IMR-90 (cell line): Measurements from ENCODE around the gene SURF1. TPM values are rescaled to one million over a fixed set of nuclear protein-coding genes. Genes with fewer than 3 reads are reported as not detected.

Source experiments
- ATAC-seq: fragments of 200-7000 bp; cut with Tn5 transposase; 2 replicates; pipeline ENCODE4 v1.9.1; 2020; ENCODE audit warnings: low read depth, mild to moderate bottlenecking, moderate library complexity
- BruUV-seq: library from RNA; stranded (reverse); fragments of 400-500 nt; replicated peaks from 2 replicates; lab custom pipeline; 2021; lab: Mats Ljungman, UMichigan
- CTCF ChIA-PET: fragments of 300-600 bp; formaldehyde crosslinking; extraction: SDS; loops from one replicate; lab custom pipeline; 2021; ENCODE audit warnings: antibody characterized with exemption; lab: Yijun Ruan, JAX
- POLR2A ChIA-PET: fragments of 300-600 bp; sonication (Branson Sonifier 250); formaldehyde crosslinking; loops from one replicate; lab custom pipeline; 2022; ENCODE audit warnings: antibody characterized with exemption; ENCODE audit not compliant: unreplicated experiment; lab: Charles Lee
- DNase-seq: peaks from one replicate; pipeline ENCODE4 v3.0.0; 2013
- H2AFZ ChIP-seq: replicated peaks from 2 replicates; pipeline ENCODE3; 2013; ENCODE audit warnings: low read length, mild to moderate bottlenecking; ENCODE audit not compliant: poor library complexity
- H2AK5ac ChIP-seq: 2 replicates; pipeline ENCODE4 v1.6.1; 2013; ENCODE audit warnings: low read depth, low read length, inconsistent platforms
- H2AK9ac ChIP-seq: replicated peaks from 2 replicates; pipeline ENCODE3; 2013; ENCODE audit warnings: mild to moderate bottlenecking, low read depth, low read length, moderate library complexity; ENCODE audit not compliant: poor library complexity
- H2BK120ac ChIP-seq: 2 replicates; pipeline ENCODE4 v1.6.1; 2013; ENCODE audit warnings: low read depth, low read length, inconsistent platforms
- H2BK15ac ChIP-seq: 3 replicates; pipeline ENCODE4 v1.6.1; 2013; ENCODE audit warnings: low read depth, low read length, inconsistent platforms
- H2BK20ac ChIP-seq: 2 replicates; pipeline ENCODE4 v1.6.1; 2013; ENCODE audit warnings: low read depth, mild to moderate bottlenecking, inconsistent platforms, low read length, moderate library complexity
- H2BK5ac ChIP-seq: 2 replicates; pipeline ENCODE4 v1.6.1; 2013; ENCODE audit warnings: mild to moderate bottlenecking, low read depth, low read length, inconsistent platforms; ENCODE audit not compliant: poor library complexity, severe bottlenecking
- H3K14ac ChIP-seq: replicated peaks from 2 replicates; pipeline ENCODE4 v1.6.1; 2013; ENCODE audit warnings: low read depth, low read length, inconsistent platforms
- H3K18ac ChIP-seq: 2 replicates; pipeline ENCODE4 v1.6.1; 2013; ENCODE audit warnings: low read depth, low read length, control low read depth
- H3K23ac ChIP-seq: 2 replicates; pipeline ENCODE4 v1.6.1; 2013; ENCODE audit warnings: low read depth, low read length, inconsistent platforms
- H3K27ac ChIP-seq: 2 replicates; pipeline ENCODE4 v1.5.1; 2013; ENCODE audit warnings: mild to moderate bottlenecking, control low read depth, low read length; ENCODE audit not compliant: insufficient read depth
- H3K27me3 ChIP-seq: 2 replicates; pipeline ENCODE4 v1.6.1; 2013; ENCODE audit warnings: low read length; ENCODE audit not compliant: control insufficient read depth, insufficient read depth
- H3K36me3 ChIP-seq: 2 replicates; pipeline ENCODE4 v1.6.1; 2013; ENCODE audit warnings: low read length, mixed read lengths; ENCODE audit not compliant: control insufficient read depth, insufficient read depth
- H3K4ac ChIP-seq: 2 replicates; pipeline ENCODE4 v1.6.1; 2013; ENCODE audit warnings: low read depth, low read length, inconsistent platforms
- H3K4me1 ChIP-seq: 2 replicates; pipeline ENCODE4 v1.6.1; 2013; ENCODE audit warnings: low read length, mixed read lengths; ENCODE audit not compliant: control insufficient read depth, insufficient read depth
- H3K4me2 ChIP-seq: 2 replicates; pipeline ENCODE4 v1.6.1; 2013; ENCODE audit warnings: low read depth, mild to moderate bottlenecking, control low read depth, low read length, moderate library complexity
- H3K4me3 ChIP-seq: 2 replicates; pipeline ENCODE4 v1.5.1; 2013; ENCODE audit warnings: low read depth, mild to moderate bottlenecking, control low read depth, low read length, moderate library complexity; ENCODE audit not compliant: insufficient read depth
- H3K56ac ChIP-seq: 2 replicates; pipeline ENCODE4 v1.6.1; 2013; ENCODE audit warnings: low read length, inconsistent platforms; ENCODE audit not compliant: insufficient read depth; ENCODE audit errors: extremely low read depth
- H3K79me1 ChIP-seq, 2 experiments: 2 replicates each; pipeline ENCODE4 v1.6.1; 2013; ENCODE audit warnings: low read length in 2 of 2, inconsistent platforms in 1 of 2, low read depth in 1 of 2
- H3K9ac ChIP-seq: 2 replicates; pipeline ENCODE4 v1.6.1; 2013; ENCODE audit warnings: low read depth, low read length, control low read depth
- H3K9me1 ChIP-seq: 2 replicates; pipeline ENCODE4 v1.6.1; 2013; ENCODE audit warnings: low read length, inconsistent platforms; ENCODE audit not compliant: insufficient read depth
- H3K9me3 ChIP-seq: 2 replicates; pipeline ENCODE4 v1.6.1; 2013; ENCODE audit warnings: low read length; ENCODE audit not compliant: control insufficient read depth, insufficient read depth
- H4K20me1 ChIP-seq: 2 replicates; pipeline ENCODE4 v1.6.1; 2013; ENCODE audit warnings: low read length, inconsistent platforms; ENCODE audit not compliant: insufficient read depth
- H4K5ac ChIP-seq: 2 replicates; pipeline ENCODE4 v1.6.1; 2013; ENCODE audit warnings: mild to moderate bottlenecking, low read depth, low read length, control low read depth
- H4K8ac ChIP-seq, 2 experiments: 2 replicates each; pipeline ENCODE4 v1.6.1; 2013; ENCODE audit warnings: low read depth in 2 of 2, low read length in 2 of 2, control low read depth in 1 of 2, inconsistent platforms in 1 of 2
- H4K91ac ChIP-seq: 2 replicates; pipeline ENCODE4 v1.6.1; 2013; ENCODE audit warnings: low read depth, low read length, inconsistent platforms; ENCODE audit not compliant: insufficient read depth
- BHLHE40 ChIP-seq: fragments of 150-350 bp; IDR thresholded peaks from 2 replicates; pipeline ENCODE4 v1.6.1; 2016; ENCODE audit warnings: mild to moderate bottlenecking, low read depth, low read length
- CEBPB ChIP-seq: IDR thresholded peaks from 2 replicates; pipeline ENCODE4 v1.6.1; 2012; ENCODE audit warnings: low read depth, low read length, improper control_type of control experiment
- CHD1 ChIP-seq: IDR thresholded peaks from 2 replicates; pipeline ENCODE4 v1.6.1; 2012; ENCODE audit warnings: low read depth, low read length, improper control_type of control experiment
- FOS ChIP-seq: fragments of 150-350 bp; IDR thresholded peaks from 2 replicates; pipeline ENCODE4 v1.6.1; 2016; ENCODE audit warnings: low read depth, low read length
- MAFK ChIP-seq: IDR thresholded peaks from 2 replicates; pipeline ENCODE4 v1.6.1; 2012; ENCODE audit warnings: low read depth, low read length, improper control_type of control experiment
- MAZ ChIP-seq: IDR thresholded peaks from 2 replicates; pipeline ENCODE4 v1.6.1; 2012; ENCODE audit warnings: low read depth, mild to moderate bottlenecking, low read length, improper control_type of control experiment, moderate library complexity, borderline replicate concordance
- MXI1 ChIP-seq: IDR thresholded peaks from 2 replicates; pipeline ENCODE4 v1.6.1; 2012; ENCODE audit warnings: low read depth, mild to moderate bottlenecking, low read length, moderate library complexity, borderline replicate concordance
- NFE2L2 ChIP-seq: fragments of 150-350 bp; IDR thresholded peaks from 2 replicates; pipeline ENCODE4 v1.6.1; 2016; ENCODE audit warnings: low read depth, mild to moderate bottlenecking, low read length
- POLR2A ChIP-seq: IDR thresholded peaks from 2 replicates; pipeline ENCODE4 v1.6.1; 2012; ENCODE audit warnings: mild to moderate bottlenecking, low read depth, low read length
- RAD21 ChIP-seq: IDR thresholded peaks from 2 replicates; pipeline ENCODE4 v1.6.1; 2012; ENCODE audit warnings: low read length, improper control_type of control experiment
- RCOR1 ChIP-seq: IDR thresholded peaks from 2 replicates; pipeline ENCODE4 v1.6.1; 2012; ENCODE audit warnings: mild to moderate bottlenecking, low read length, improper control_type of control experiment; ENCODE audit not compliant: insufficient replicate concordance
- RFX5 ChIP-seq: IDR thresholded peaks from 2 replicates; pipeline ENCODE4 v1.8.0; 2012; ENCODE audit warnings: low read depth, mild to moderate bottlenecking, low read length, moderate library complexity
- SMC3 ChIP-seq: fragments of 150-350 bp; IDR thresholded peaks from 2 replicates; pipeline ENCODE4 v1.6.1; 2016; ENCODE audit warnings: low read depth, mild to moderate bottlenecking, antibody characterized with exemption, low read length, moderate library complexity
- WGBS, 2 experiments: methylation state at CpG; one replicate each; pipeline versions ENCODE4 v1.1.5 to v1.1.7; 2013; ENCODE audit warnings: missing lambda C conversion rate in 2 of 2; ENCODE audit not compliant: insufficient read length in 1 of 2; ENCODE audit errors: extremely low coverage in 2 of 2; 5-methylcytosine and 5-hydroxymethylcytosine counted together
- dilution Hi-C: fragments of 300-500 bp; cut with HindIII; formaldehyde crosslinking; loops from one replicate; pipeline ENCODE4 v1.14.3; 2018; ENCODE audit warnings: low sequenced_read_pairs; ENCODE audit not compliant: unreplicated experiment
- in situ Hi-C: fragments of 300-500 bp; cut with MboI; formaldehyde crosslinking; loops from 3 replicates; pipeline ENCODE4 v1.14.3; 2019; ENCODE audit warnings: low sequenced_read_pairs, inconsistent platforms, mixed read lengths
- intact Hi-C: fragments of 100-400 bp; cut with micrococcal nuclease; formaldehyde crosslinking; loops from 2 replicates; pipeline ENCODE4 v1.10.0; 2022
- polyA plus RNA-seq, 3 experiments: library from polyadenylated mRNA; depleted of rRNA; stranded (reverse); fragments of >200 nt; gene quantifications; 2 replicates each; pipeline ENCODE4 v1.2.3, GENCODE V29; 2012; ENCODE audit warnings: low replicate concordance in 1 of 3
- total RNA-seq: library from RNA; depleted of rRNA; stranded (reverse); fragments of >200 nt; gene quantifications from 2 replicates; pipeline ENCODE4 v1.2.3, GENCODE V29; 2012
- TF ChIP-seq, protein P1 (sequence below): conservative IDR thresholded peaks from 2 replicates; pipeline ENCODE4 v1.5.1; 2012; ENCODE audit warnings: mild to moderate bottlenecking, low read depth, low read length, improper control_type of control experiment
- TF ChIP-seq, protein P2 (sequence below): fragments of 150-350 bp; IDR thresholded peaks from 2 replicates; pipeline ENCODE4 v1.6.1; 2017; ENCODE audit warnings: mild to moderate bottlenecking, antibody characterized with exemption, low read length, low read depth
- TF ChIP-seq, protein P3 (sequence below): fragments of 150-350 bp; IDR thresholded peaks from 2 replicates; pipeline ENCODE4 v1.6.1; 2016; ENCODE audit warnings: low read depth, mild to moderate bottlenecking, low read length, moderate library complexity, borderline replicate concordance

The SURF1 gene
- total and polyA plus RNA-seq, 2 of the 4 experiments (the other 2 are of a cell fraction), result 15.1 to 24.5 TPM

- no peak overlapping the region for H3K23ac ChIP-seq
- ChIA-PET CTCF (interaction anchor here (0.6 kb wide), 1 partner anchor 23 kb away, joined by 3 read pairs; no protein-coding TSS in a partner anchor), POLR2A (no interaction called here)
- H2BK20ac ChIP-seq, result no peak overlapping the region
- H4K8ac ChIP-seq, result no peak overlapping the region
- no peak overlapping the region for H2BK5ac ChIP-seq
- H3K27me3 ChIP-seq, result peaks cover 30% of the 10 kb centered on the region
- DNase-seq, result no peak
- 0 out of 2 replicates have a peak, but pooled peaks cover 4% of the 10 kb centered on the region for H3K9me1 ChIP-seq
- no peak overlapping the region for H2AFZ ChIP-seq
- no peaks in the 10 kb centered on the region for H3K4me1 ChIP-seq
- intact Hi-C loops (no loop called here), in situ Hi-C loops (no loop called here), dilution Hi-C loops (no loop called here)
- peaks cover 1% of the 10 kb centered on the region for H3K36me3 ChIP-seq
- no peak overlapping the region for H2AK9ac ChIP-seq
- no peak for ATAC-seq
- H3K4ac ChIP-seq, result no peak overlapping the region
- H3K79me1 ChIP-seq, result no peaks in the 10 kb centered on the region
- H3K14ac ChIP-seq, result no peak overlapping the region
- no peak overlapping the region for H3K27ac ChIP-seq
- H4K5ac ChIP-seq, result no peak overlapping the region
- H4K20me1 ChIP-seq, result no peaks in the 10 kb centered on the region
- H3K9ac ChIP-seq, result no peak overlapping the region
- TF ChIP-seq RCOR1, result no peak
- no peak for TF ChIP-seq MAFK
- TF ChIP-seq NFE2L2, result no peak
- no peak for TF ChIP-seq MXI1
- no peak for TF ChIP-seq RAD21
- TF ChIP-seq, protein P1, sequence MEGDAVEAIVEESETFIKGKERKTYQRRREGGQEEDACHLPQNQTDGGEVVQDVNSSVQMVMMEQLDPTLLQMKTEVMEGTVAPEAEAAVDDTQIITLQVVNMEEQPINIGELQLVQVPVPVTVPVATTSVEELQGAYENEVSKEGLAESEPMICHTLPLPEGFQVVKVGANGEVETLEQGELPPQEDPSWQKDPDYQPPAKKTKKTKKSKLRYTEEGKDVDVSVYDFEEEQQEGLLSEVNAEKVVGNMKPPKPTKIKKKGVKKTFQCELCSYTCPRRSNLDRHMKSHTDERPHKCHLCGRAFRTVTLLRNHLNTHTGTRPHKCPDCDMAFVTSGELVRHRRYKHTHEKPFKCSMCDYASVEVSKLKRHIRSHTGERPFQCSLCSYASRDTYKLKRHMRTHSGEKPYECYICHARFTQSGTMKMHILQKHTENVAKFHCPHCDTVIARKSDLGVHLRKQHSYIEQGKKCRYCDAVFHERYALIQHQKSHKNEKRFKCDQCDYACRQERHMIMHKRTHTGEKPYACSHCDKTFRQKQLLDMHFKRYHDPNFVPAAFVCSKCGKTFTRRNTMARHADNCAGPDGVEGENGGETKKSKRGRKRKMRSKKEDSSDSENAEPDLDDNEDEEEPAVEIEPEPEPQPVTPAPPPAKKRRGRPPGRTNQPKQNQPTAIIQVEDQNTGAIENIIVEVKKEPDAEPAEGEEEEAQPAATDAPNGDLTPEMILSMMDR, result no peak
- TF ChIP-seq SMC3, result no peak
- no peak for TF ChIP-seq MAZ
- TF ChIP-seq FOS, result no peak
- TF ChIP-seq RFX5, result no peak
- no peak for TF ChIP-seq BHLHE40
- TF ChIP-seq CEBPB, result no peak
- TF ChIP-seq, protein P2, sequence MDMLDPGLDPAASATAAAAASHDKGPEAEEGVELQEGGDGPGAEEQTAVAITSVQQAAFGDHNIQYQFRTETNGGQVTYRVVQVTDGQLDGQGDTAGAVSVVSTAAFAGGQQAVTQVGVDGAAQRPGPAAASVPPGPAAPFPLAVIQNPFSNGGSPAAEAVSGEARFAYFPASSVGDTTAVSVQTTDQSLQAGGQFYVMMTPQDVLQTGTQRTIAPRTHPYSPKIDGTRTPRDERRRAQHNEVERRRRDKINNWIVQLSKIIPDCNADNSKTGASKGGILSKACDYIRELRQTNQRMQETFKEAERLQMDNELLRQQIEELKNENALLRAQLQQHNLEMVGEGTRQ, result no peak
- no peak for TF ChIP-seq CHD1
- TF ChIP-seq, protein P3, sequence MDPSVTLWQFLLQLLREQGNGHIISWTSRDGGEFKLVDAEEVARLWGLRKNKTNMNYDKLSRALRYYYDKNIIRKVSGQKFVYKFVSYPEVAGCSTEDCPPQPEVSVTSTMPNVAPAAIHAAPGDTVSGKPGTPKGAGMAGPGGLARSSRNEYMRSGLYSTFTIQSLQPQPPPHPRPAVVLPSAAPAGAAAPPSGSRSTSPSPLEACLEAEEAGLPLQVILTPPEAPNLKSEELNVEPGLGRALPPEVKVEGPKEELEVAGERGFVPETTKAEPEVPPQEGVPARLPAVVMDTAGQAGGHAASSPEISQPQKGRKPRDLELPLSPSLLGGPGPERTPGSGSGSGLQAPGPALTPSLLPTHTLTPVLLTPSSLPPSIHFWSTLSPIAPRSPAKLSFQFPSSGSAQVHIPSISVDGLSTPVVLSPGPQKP, result no peak
- TF ChIP-seq POLR2A, result no peak
- no peaks in the 10 kb centered on the region for H3K9me3 ChIP-seq
- no peak overlapping the region for H2AK5ac ChIP-seq
- BruUV-seq, result no TSS peak
- H3K56ac ChIP-seq, result no peak overlapping the region
- no peak overlapping the region for H3K4me2 ChIP-seq
- H2BK15ac ChIP-seq, result no peak overlapping the region
- no peak overlapping the region for H4K91ac ChIP-seq
- no peak overlapping the region for H3K18ac ChIP-seq
- H3K4me3 ChIP-seq, result no peak overlapping the region
- WGBS, 2 experiments, result 73% methylated on average over 3 of the region's 6 CpGs; no CpG with 5 or more reads in 1 of the 2 experiments
- H2BK120ac ChIP-seq, result no peak overlapping the region
Measured at GRCh38 chr9:133397370-133397769, 41.1 kb upstream of the SURF1 start.
